Stimulated activated CD4-positive, alpha-beta T cell treated with anti-CD3 and anti-CD28 coated beads, Interleukin-12 subunit alpha, Interleukin-12 subunit beta, amount 100 ng/mL, for 24 hours (primary cell): ENCODE data around the gene KCTD2.

ENCODE experiments used
- DNase-seq, 2 experiments: peaks; one replicate each; pipeline ENCODE4 v3.0.0-alpha.2; 2020; ENCODE audit warnings: low read depth in 2 of 2

KCTD2 gene

GRCh38 chr17:75099881-75100595 lies 53.0 kb downstream of the KCTD2 start:
- DNase-seq: no peak

- DNase-seq: no peak
Measured at GRCh38 chr17:75102385-75102821, 55.4 kb downstream of the KCTD2 start.

GRCh38 chr17:75103601-75104554 lies 56.9 kb downstream of the KCTD2 start:
- no peak for DNase-seq

- no peak for DNase-seq
Measured at GRCh38 chr17:75105126-75106080, 58.4 kb downstream of the KCTD2 start.

GRCh38 chr17:75108193-75108592 lies 61.2 kb downstream of the KCTD2 start:
- no peak for DNase-seq

- no peak for DNase-seq
Measured at GRCh38 chr17:75109046-75109406, 62.0 kb downstream of the KCTD2 start.

- peak; percentile 87 to 92 for DNase-seq
Measured at GRCh38 chr17:75109407-75110233, 62.6 kb downstream of the KCTD2 start, which contains the start of gene ARMC7. Gene ARMC7, plus strand, starts transcription at chr17:75109969. Its CDS starts 320 bp downstream, at chr17:75110289.

GRCh38 chr17:75110234-75110937 lies 63.4 kb downstream of the KCTD2 start:
- DNase-seq: no peak

GRCh38 chr17:75111777-75112335 lies 64.8 kb downstream of the KCTD2 start:
- no peak for DNase-seq

GRCh38 chr17:75113798-75114551 lies 67.0 kb downstream of the KCTD2 start:
- peak; percentile 76 to 87 for DNase-seq

GRCh38 chr17:75114552-75115314 lies 67.7 kb downstream of the KCTD2 start:
- no peak for DNase-seq
